Frontal cortex (tissue), 4 donors: Measurements from ENCODE around the gene MICAL2. TPM values are rescaled to one million over a fixed set of nuclear protein-coding genes. Genes with fewer than 3 reads are reported as not detected.
A peak's percentile ranks its signal among the peaks of the same experiment; 100 is the strongest.

Experiments used
- DNase-seq, 2 donors: peaks; one replicate each; pipeline ENCODE4 v3.0.0; 2012; ENCODE audit warnings: low spot score in 2 of 2
- FAIRE-seq: peaks from 2 replicates; lab custom pipeline; 2012; peaks lifted over from hg19 to GRCh38; lab: Jason Lieb, UNC
- total RNA-seq: library from RNA; depleted of rRNA; stranded (reverse); fragments of >200 nt; gene quantifications from one replicate; pipeline ENCODE4 v1.2.3, GENCODE V29; 2014
- donor health status: control.
- donor health status: control.
- donor health status: control.

The MICAL2 gene
- total RNA-seq, 1 donor from 2014 or later = 14.3 TPM

DNA sequence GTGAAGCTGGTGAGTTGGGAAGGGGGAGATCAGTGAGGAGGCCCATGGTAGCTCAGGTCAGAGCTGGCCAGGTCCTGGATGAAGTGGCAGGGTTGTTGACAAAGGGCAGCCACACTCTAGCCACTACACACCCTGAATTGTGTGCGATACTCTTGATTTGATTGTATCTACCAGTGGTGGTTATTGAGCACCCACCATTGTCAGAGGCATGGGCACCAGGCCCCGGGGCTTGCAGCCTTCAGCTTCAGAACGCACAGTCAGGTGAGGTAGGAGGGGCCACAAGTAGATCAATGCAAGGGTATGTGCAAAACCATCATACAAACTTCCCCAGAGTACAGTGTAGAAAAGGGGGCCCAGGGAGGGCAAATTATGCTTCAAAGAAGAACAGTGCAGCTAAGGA is 38.1 kb downstream of the MICAL2 start:
- FAIRE-seq (no peak), DNase-seq (no peak)

GRCh38 chr11:12148882-12149281 is 38.5 kb downstream of the MICAL2 start:
- DNase-seq (no peak), FAIRE-seq (no peak)

GRCh38 chr11:12149672-12150225 is 39.4 kb downstream of the MICAL2 start:
- no peak for DNase-seq
- no peak for FAIRE-seq

DNA sequence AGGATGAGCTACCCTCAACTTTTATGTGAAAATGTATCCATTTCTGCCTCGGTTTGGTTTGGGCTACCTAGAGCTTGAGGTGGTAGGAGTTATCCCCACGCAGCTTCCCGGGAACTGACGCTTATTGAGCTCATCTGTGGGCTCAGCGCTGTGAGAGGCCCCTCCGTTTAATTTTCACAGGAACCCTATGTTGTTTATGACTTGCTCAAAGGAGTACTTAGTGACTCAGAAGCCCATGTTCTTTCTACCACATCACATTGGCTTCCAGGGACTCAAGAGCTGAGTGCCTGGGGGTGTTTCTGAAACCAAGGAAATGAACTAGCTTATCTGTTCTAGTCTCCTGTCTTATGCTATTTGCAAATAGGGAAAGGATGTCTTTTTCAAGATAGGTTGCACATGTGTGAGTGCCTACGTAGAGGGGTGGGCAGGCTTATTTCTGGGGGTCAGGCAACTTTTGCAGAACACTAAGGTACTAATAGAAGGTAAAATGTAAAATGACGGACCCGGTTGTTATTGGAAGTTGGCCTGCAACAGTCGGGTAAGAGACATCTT is 40.5 kb downstream of the MICAL2 start:
- no peak for FAIRE-seq
- DNase-seq = no peak

DNA sequence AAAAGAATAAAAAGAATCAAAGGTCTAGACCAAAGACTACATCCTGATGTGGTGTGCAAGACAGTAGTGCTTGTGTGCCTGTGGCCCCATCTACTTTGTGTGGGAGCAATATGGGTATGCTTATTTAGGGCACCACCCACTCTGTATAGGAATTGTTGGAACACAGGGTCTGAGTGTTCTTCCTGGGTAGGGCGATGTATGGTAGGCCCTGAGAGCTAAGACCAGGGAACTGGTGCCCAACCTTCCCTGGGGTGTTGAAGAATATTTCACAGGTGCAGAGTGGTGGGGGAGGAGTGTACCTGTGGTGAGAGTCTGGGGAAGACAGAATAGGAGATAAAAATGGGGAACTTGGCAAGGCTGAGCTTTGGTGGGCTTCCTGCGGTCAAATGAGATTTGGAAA is 41.9 kb downstream of the MICAL2 start:
- DNase-seq (no peak), FAIRE-seq (no peak)

DNA sequence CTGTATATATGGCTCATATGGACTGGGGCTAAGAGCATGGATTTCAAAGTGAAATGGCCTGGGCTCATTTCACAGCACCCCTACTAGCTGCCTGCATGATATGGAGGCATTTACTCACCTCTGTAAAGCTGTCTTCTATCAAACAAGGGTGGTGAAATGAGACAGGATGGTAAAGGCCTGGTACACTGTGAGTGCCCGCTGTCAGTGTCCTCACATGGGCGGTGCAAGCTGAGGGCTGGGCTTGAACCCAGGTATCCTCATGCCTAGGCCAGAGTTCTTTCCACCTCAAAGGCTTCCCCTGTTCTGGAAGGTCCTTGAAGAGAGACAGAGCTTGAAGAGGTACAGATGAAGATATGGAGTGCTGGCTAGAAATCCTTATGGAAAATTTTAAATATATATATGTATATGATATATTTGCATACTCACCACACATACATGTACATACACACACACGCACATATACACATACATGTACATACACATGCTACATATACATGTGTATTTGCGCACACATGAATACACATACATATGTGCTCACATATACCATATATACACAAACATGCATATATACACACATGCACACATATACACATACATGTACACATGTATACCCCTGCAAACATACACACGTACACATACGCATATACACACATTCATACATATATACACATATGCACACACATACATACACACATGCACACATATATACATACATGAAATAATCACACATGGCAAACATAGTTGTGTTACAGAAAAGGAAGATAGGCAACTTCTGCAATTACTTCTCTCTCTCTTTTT is 44.7 kb downstream of the MICAL2 start:
- FAIRE-seq (no peak), DNase-seq (no peak)

GRCh38 chr11:12155696-12156095 is 45.3 kb downstream of the MICAL2 start:
- no peak for DNase-seq
- FAIRE-seq = no peak

- DNase-seq (no peak), FAIRE-seq (no peak)
Measured at GRCh38 chr11:12156301-12157140, 46.1 kb downstream of the MICAL2 start.

GRCh38 chr11:12157241-12157661 is 46.9 kb downstream of the MICAL2 start:
- FAIRE-seq = no peak
- DNase-seq = no peak

DNA sequence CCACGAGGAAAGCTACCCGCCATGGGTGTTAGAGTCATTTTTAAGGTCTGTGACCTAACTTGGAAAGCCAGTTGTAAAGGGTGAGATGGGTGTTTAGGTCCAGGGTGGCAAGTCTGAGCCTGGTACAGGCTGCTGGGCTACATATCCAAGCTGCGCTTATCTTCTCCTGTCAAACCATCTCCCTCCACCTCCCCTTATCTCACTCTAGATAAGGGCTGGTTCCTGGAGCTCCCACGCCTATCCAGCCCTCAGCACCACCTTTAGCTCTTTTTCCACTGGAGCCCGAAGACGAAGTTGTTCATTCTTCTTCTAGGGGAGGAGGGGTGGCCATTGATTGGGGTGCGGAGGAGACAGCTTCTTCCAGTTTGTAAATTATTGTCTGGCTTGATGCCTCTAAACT is 48.5 kb downstream of the MICAL2 start:
- no peak for FAIRE-seq

DNA sequence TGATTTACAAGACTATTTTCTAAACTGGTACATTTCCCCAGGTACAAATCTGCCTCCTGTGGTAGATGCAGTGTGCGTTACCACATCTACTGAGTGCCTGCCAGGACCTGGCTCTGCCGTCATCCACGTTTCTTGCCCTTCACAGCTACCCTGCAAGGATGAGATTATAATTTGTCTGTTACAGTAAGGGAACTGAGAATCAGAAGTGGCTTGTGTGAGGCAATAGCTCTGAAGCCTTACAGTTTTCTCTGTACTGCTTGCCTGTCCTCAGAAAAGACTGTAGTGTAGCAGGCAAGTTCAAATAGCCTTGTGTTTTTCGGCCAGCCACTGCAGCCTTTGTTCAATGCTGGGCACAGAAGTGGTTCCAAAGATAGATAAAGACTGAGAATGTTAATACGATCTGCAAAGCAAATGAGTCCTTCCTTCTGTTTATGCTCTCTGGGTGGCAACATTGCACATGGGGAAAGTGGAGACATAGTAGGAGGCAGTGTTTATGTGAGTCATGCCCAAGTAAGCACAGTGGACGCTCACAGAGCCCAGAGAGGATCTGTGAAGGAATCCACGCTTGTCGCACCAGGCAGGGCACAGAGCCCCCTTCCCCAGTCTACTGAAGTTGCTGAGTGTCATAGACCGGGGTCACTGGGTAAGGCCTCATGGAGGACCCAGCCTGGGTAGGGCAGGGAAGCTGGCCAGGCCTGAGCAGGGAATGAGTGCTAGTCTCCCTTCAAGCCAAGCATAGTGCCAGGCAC is 49.1 kb downstream of the MICAL2 start:
- FAIRE-seq (no peak), DNase-seq (peak; percentile 44 to 69)

More for the DNA sequence above, 48.5 kb downstream of the MICAL2 start:
- DNase-seq = no peak

- no peak for DNase-seq
- FAIRE-seq = no peak
Measured at GRCh38 chr11:12160231-12160630, 49.8 kb downstream of the MICAL2 start.

- DNase-seq (no peak), FAIRE-seq (no peak)
Measured at GRCh38 chr11:12160680-12161079, 50.3 kb downstream of the MICAL2 start.

- FAIRE-seq (no peak), DNase-seq (no peak)
Measured at GRCh38 chr11:12161137-12161536, 50.7 kb downstream of the MICAL2 start.

GRCh38 chr11:12161603-12162350 is 51.4 kb downstream of the MICAL2 start:
- FAIRE-seq = no peak
- no peak for DNase-seq

GRCh38 chr11:12162652-12163051 is 52.3 kb downstream of the MICAL2 start:
- FAIRE-seq (no peak), DNase-seq (no peak)

DNA sequence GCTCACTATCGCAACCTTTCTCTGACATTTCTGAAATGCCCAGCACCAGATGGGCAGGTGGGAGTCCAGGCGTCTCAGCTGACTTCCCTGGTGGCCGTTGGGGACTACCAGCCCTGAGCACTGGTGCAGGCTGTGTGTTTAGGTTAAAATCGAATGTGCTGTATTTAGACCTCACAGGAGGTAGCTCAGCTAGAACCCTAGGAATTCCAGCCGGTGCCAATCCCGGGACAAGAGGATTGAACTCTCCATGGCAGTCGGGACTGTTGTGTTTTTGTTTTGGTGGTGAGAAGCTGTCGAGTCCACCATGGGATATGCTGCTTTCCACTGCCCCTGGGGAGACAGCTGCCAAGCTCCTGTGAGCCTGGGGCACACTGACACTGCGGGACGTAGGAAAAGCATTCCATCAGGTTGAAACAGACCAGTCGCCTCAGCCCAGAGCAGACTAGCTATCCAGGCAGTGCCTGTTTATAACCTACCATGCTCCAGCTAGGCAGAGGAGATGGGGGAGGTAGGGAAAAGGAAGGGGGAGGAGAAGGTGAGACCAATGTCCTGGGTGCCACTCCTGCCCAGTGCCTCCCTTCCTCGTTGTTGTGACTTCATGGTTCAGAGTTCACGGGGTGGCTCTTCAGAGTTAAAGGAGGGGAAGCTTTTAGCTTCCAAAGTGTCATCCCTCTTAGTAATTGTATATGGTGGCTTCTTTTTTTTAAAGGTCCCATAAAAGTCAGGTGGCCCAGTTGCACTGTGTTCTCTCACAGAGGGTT is 53.0 kb downstream of the MICAL2 start:
- FAIRE-seq = no peak

More for the DNA sequence above, 53.0 kb downstream of the MICAL2 start:
- DNase-seq = no peak
